IMR-90 (cell line): ENCODE measurements around the gene HOXC12. TPM values are rescaled to one million over a fixed set of nuclear protein-coding genes. Genes with fewer than 3 reads are reported as not detected.

Experiments used
- ATAC-seq: fragments of 200-7000 bp; cut with Tn5 transposase; 2 replicates; pipeline ENCODE4 v1.9.1; 2020; ENCODE audit warnings: low read depth, mild to moderate bottlenecking, moderate library complexity
- BruUV-seq: library from RNA; stranded (reverse); fragments of 400-500 nt; replicated peaks from 2 replicates; lab custom pipeline; 2021; lab: Mats Ljungman, UMichigan
- CTCF ChIA-PET: fragments of 300-600 bp; formaldehyde crosslinking; extraction: SDS; loops from one replicate; lab custom pipeline; 2021; ENCODE audit warnings: antibody characterized with exemption; lab: Yijun Ruan, JAX
- POLR2A ChIA-PET: fragments of 300-600 bp; sonication (Branson Sonifier 250); formaldehyde crosslinking; loops from one replicate; lab custom pipeline; 2022; ENCODE audit warnings: antibody characterized with exemption; ENCODE audit not compliant: unreplicated experiment; lab: Charles Lee
- DNase-seq: peaks from one replicate; pipeline ENCODE4 v3.0.0; 2013
- H2AFZ ChIP-seq: replicated peaks from 2 replicates; pipeline ENCODE3; 2013; ENCODE audit warnings: low read length, mild to moderate bottlenecking; ENCODE audit not compliant: poor library complexity
- H2AK5ac ChIP-seq: 2 replicates; pipeline ENCODE4 v1.6.1; 2013; ENCODE audit warnings: low read depth, low read length, inconsistent platforms
- H2AK9ac ChIP-seq: replicated peaks from 2 replicates; pipeline ENCODE3; 2013; ENCODE audit warnings: mild to moderate bottlenecking, low read depth, low read length, moderate library complexity; ENCODE audit not compliant: poor library complexity
- H2BK120ac ChIP-seq: 2 replicates; pipeline ENCODE4 v1.6.1; 2013; ENCODE audit warnings: low read depth, low read length, inconsistent platforms
- H2BK15ac ChIP-seq: 3 replicates; pipeline ENCODE4 v1.6.1; 2013; ENCODE audit warnings: low read depth, low read length, inconsistent platforms
- H2BK20ac ChIP-seq: 2 replicates; pipeline ENCODE4 v1.6.1; 2013; ENCODE audit warnings: low read depth, mild to moderate bottlenecking, inconsistent platforms, low read length, moderate library complexity
- H2BK5ac ChIP-seq: 2 replicates; pipeline ENCODE4 v1.6.1; 2013; ENCODE audit warnings: mild to moderate bottlenecking, low read depth, low read length, inconsistent platforms; ENCODE audit not compliant: poor library complexity, severe bottlenecking
- H3K14ac ChIP-seq: replicated peaks from 2 replicates; pipeline ENCODE4 v1.6.1; 2013; ENCODE audit warnings: low read depth, low read length, inconsistent platforms
- H3K18ac ChIP-seq: 2 replicates; pipeline ENCODE4 v1.6.1; 2013; ENCODE audit warnings: low read depth, low read length, control low read depth
- H3K23ac ChIP-seq: 2 replicates; pipeline ENCODE4 v1.6.1; 2013; ENCODE audit warnings: low read depth, low read length, inconsistent platforms
- H3K27ac ChIP-seq: 2 replicates; pipeline ENCODE4 v1.5.1; 2013; ENCODE audit warnings: mild to moderate bottlenecking, control low read depth, low read length; ENCODE audit not compliant: insufficient read depth
- H3K27me3 ChIP-seq: 2 replicates; pipeline ENCODE4 v1.6.1; 2013; ENCODE audit warnings: low read length; ENCODE audit not compliant: control insufficient read depth, insufficient read depth
- H3K36me3 ChIP-seq: 2 replicates; pipeline ENCODE4 v1.6.1; 2013; ENCODE audit warnings: low read length, mixed read lengths; ENCODE audit not compliant: control insufficient read depth, insufficient read depth
- H3K4ac ChIP-seq: 2 replicates; pipeline ENCODE4 v1.6.1; 2013; ENCODE audit warnings: low read depth, low read length, inconsistent platforms
- H3K4me1 ChIP-seq: 2 replicates; pipeline ENCODE4 v1.6.1; 2013; ENCODE audit warnings: low read length, mixed read lengths; ENCODE audit not compliant: control insufficient read depth, insufficient read depth
- H3K4me2 ChIP-seq: 2 replicates; pipeline ENCODE4 v1.6.1; 2013; ENCODE audit warnings: low read depth, mild to moderate bottlenecking, control low read depth, low read length, moderate library complexity
- H3K4me3 ChIP-seq: 2 replicates; pipeline ENCODE4 v1.5.1; 2013; ENCODE audit warnings: low read depth, mild to moderate bottlenecking, control low read depth, low read length, moderate library complexity; ENCODE audit not compliant: insufficient read depth
- H3K56ac ChIP-seq: 2 replicates; pipeline ENCODE4 v1.6.1; 2013; ENCODE audit warnings: low read length, inconsistent platforms; ENCODE audit not compliant: insufficient read depth; ENCODE audit errors: extremely low read depth
- H3K79me1 ChIP-seq, 2 experiments: 2 replicates each; pipeline ENCODE4 v1.6.1; 2013; ENCODE audit warnings: low read length in 2 of 2, inconsistent platforms in 1 of 2, low read depth in 1 of 2
- H3K9ac ChIP-seq: 2 replicates; pipeline ENCODE4 v1.6.1; 2013; ENCODE audit warnings: low read depth, low read length, control low read depth
- H3K9me1 ChIP-seq: 2 replicates; pipeline ENCODE4 v1.6.1; 2013; ENCODE audit warnings: low read length, inconsistent platforms; ENCODE audit not compliant: insufficient read depth
- H3K9me3 ChIP-seq: 2 replicates; pipeline ENCODE4 v1.6.1; 2013; ENCODE audit warnings: low read length; ENCODE audit not compliant: control insufficient read depth, insufficient read depth
- H4K20me1 ChIP-seq: 2 replicates; pipeline ENCODE4 v1.6.1; 2013; ENCODE audit warnings: low read length, inconsistent platforms; ENCODE audit not compliant: insufficient read depth
- H4K5ac ChIP-seq: 2 replicates; pipeline ENCODE4 v1.6.1; 2013; ENCODE audit warnings: mild to moderate bottlenecking, low read depth, low read length, control low read depth
- H4K8ac ChIP-seq, 2 experiments: 2 replicates each; pipeline ENCODE4 v1.6.1; 2013; ENCODE audit warnings: low read depth in 2 of 2, low read length in 2 of 2, control low read depth in 1 of 2, inconsistent platforms in 1 of 2
- H4K91ac ChIP-seq: 2 replicates; pipeline ENCODE4 v1.6.1; 2013; ENCODE audit warnings: low read depth, low read length, inconsistent platforms; ENCODE audit not compliant: insufficient read depth
- MAZ ChIP-seq: IDR thresholded peaks from 2 replicates; pipeline ENCODE4 v1.6.1; 2012; ENCODE audit warnings: low read depth, mild to moderate bottlenecking, low read length, improper control_type of control experiment, moderate library complexity, borderline replicate concordance
- NFE2L2 ChIP-seq: fragments of 150-350 bp; IDR thresholded peaks from 2 replicates; pipeline ENCODE4 v1.6.1; 2016; ENCODE audit warnings: low read depth, mild to moderate bottlenecking, low read length
- RAD21 ChIP-seq: IDR thresholded peaks from 2 replicates; pipeline ENCODE4 v1.6.1; 2012; ENCODE audit warnings: low read length, improper control_type of control experiment
- RFX5 ChIP-seq: IDR thresholded peaks from 2 replicates; pipeline ENCODE4 v1.8.0; 2012; ENCODE audit warnings: low read depth, mild to moderate bottlenecking, low read length, moderate library complexity
- USF2 ChIP-seq: fragments of 150-350 bp; IDR thresholded peaks from 2 replicates; pipeline ENCODE4 v1.6.1; 2017; ENCODE audit warnings: mild to moderate bottlenecking, antibody characterized with exemption, low read length, low read depth
- WGBS, 2 experiments: methylation state at CpG; one replicate each; pipeline versions ENCODE4 v1.1.5 to v1.1.7; 2013; ENCODE audit warnings: missing lambda C conversion rate in 2 of 2; ENCODE audit not compliant: insufficient read length in 1 of 2; ENCODE audit errors: extremely low coverage in 2 of 2; 5-methylcytosine and 5-hydroxymethylcytosine counted together
- dilution Hi-C: fragments of 300-500 bp; cut with HindIII; formaldehyde crosslinking; loops from one replicate; pipeline ENCODE4 v1.14.3; 2018; ENCODE audit warnings: low sequenced_read_pairs; ENCODE audit not compliant: unreplicated experiment
- in situ Hi-C: fragments of 300-500 bp; cut with MboI; formaldehyde crosslinking; loops from 3 replicates; pipeline ENCODE4 v1.14.3; 2019; ENCODE audit warnings: low sequenced_read_pairs, inconsistent platforms, mixed read lengths
- intact Hi-C: fragments of 100-400 bp; cut with micrococcal nuclease; formaldehyde crosslinking; loops from 2 replicates; pipeline ENCODE4 v1.10.0; 2022
- polyA plus RNA-seq, 3 experiments: library from polyadenylated mRNA; depleted of rRNA; stranded (reverse); fragments of >200 nt; gene quantifications; 2 replicates each; pipeline ENCODE4 v1.2.3, GENCODE V29; 2012; ENCODE audit warnings: low replicate concordance in 1 of 3
- total RNA-seq: library from RNA; depleted of rRNA; stranded (reverse); fragments of >200 nt; gene quantifications from 2 replicates; pipeline ENCODE4 v1.2.3, GENCODE V29; 2012

The HOXC12 gene
- total and polyA plus RNA-seq, 2 of the 4 experiments (the other 2 are of a cell fraction) = not detected

- H3K4ac ChIP-seq = no peak overlapping the region
- H3K79me1 ChIP-seq = no peaks in the 10 kb centered on the region
- ATAC-seq (no peak), DNase-seq (no peak)
- no peak overlapping the region for H3K14ac ChIP-seq
- no peak overlapping the region for H2AK5ac ChIP-seq
- H4K5ac ChIP-seq = no peak overlapping the region
- no peaks in the 10 kb centered on the region for H3K9me3 ChIP-seq
- CTCF ChIA-PET = interaction anchor here (3.1 kb wide), 1 partner anchor 194 kb away, joined by 19 read pairs; no protein-coding TSS in a partner anchor
- H3K36me3 ChIP-seq = no peaks in the 10 kb centered on the region
- H2BK5ac ChIP-seq = no peak overlapping the region
- no peaks in the 10 kb centered on the region for H4K20me1 ChIP-seq
- H3K18ac ChIP-seq = no peak overlapping the region
- no peak overlapping the region for H2AK9ac ChIP-seq
- in situ Hi-C loops (loop anchor here (5.0 kb wide), 1 partner anchor 185 kb away; no protein-coding TSS in a partner anchor), intact Hi-C loops (loop anchor here (10.0 kb wide), 1 partner anchor 303 kb away; no protein-coding TSS in a partner anchor), dilution Hi-C loops (no loop called here)
- no CpG with 5 or more reads among the region's 2 CpGs for WGBS, 2 experiments
- TF ChIP-seq NFE2L2 (no peak), MAZ (no peak), RAD21 (no peak), RFX5 (no peak), USF2 (no peak)
- H3K4me3 ChIP-seq = no peak overlapping the region
- H4K91ac ChIP-seq = no peak overlapping the region
- POLR2A ChIA-PET = no interaction called here
- no peak overlapping the region for H2AFZ ChIP-seq
- H3K4me2 ChIP-seq = no peak overlapping the region
- H3K56ac ChIP-seq = no peak overlapping the region
- H3K27ac ChIP-seq = no peak overlapping the region
- no peaks in the 10 kb centered on the region for H3K9me1 ChIP-seq
- H2BK120ac ChIP-seq = no peak overlapping the region
- no peak overlapping the region for H3K9ac ChIP-seq
- no peak overlapping the region for H2BK20ac ChIP-seq
- H4K8ac ChIP-seq = no peak overlapping the region
- no peak overlapping the region for H3K23ac ChIP-seq
- BruUV-seq = no TSS peak
- H3K27me3 ChIP-seq = peaks cover 89% of the 10 kb centered on the region
- no peaks in the 10 kb centered on the region for H3K4me1 ChIP-seq
- H2BK15ac ChIP-seq = no peak overlapping the region
Observed at GRCh38 chr12:54007538-54008259, 53.0 kb downstream of the HOXC12 start.
